Measurements from ENCODE around the gene TTC4. TPM values are rescaled to one million over a fixed set of nuclear protein-coding genes. Genes with fewer than 3 reads are reported as not detected.

The TTC4 gene
- total RNA-seq, 1 experiment from 2014 or later, result 34.7 TPM

- Histone ChIP-seq H3K27ac (ENCODE audit: low read length) (no peak overlapping the region), H3K36me3 (ENCODE audit: low read depth, low read length) (no peaks in the 10 kb centered on the region), H4K20me1 (ENCODE audit: low read length) (no peaks in the 10 kb centered on the region), H3K79me2 (ENCODE audit: low read length) (no peaks in the 10 kb centered on the region), H3K9ac (ENCODE audit: low read length) (no peak overlapping the region), H3K9me2 (replicated peaks; ENCODE audit: low read length) (no peaks in the 10 kb centered on the region), H3K4me3 (ENCODE audit: low read length) (no peak overlapping the region), H3F3A (ENCODE audit: low read length, unreplicated experiment) (no peaks in the 10 kb centered on the region), H3K9me3 (ENCODE audit: low read length) (no peaks in the 10 kb centered on the region), H3K27me3 (ENCODE audit: low read length) (peaks cover 13% of the 10 kb centered on the region; the same call in 1 of the 2 replicates), H3K4me2 (ENCODE audit: low read length) (no peak overlapping the region), H2AFZ (ENCODE audit: low read length) (no peak overlapping the region), H3K4me1 (ENCODE audit: insufficient read depth, low read length) (no peaks in the 10 kb centered on the region)
- DNase-seq, result no peak
- no peak for ATAC-seq
- intact Hi-C loops (cut with micrococcal nuclease), result no loop called here
- TF ChIP-seq EZH2phosphoT487 (IDR thresholded peaks at IDR 0.05; ENCODE audit: borderline replicate concordance, low read length) (no peak), CTCF (conservative IDR thresholded peaks at IDR 0.05; ENCODE audit: low read depth, low read length) (no peak), EZH2 (IDR thresholded peaks at IDR 0.05; ENCODE audit: low read length, unreplicated experiment) (no peak)
- ChIA-PET POLR2A (ENCODE audit: unreplicated experiment) (no interaction called here), CTCF (no interaction called here)
- BruUV-seq (replicated peaks), result no TSS peak
Measured at GRCh38 chr1:54679706-54680105, 36.0 kb upstream of the TTC4 start.

- H3K79me2 ChIP-seq (ENCODE audit: low read length), result no peaks in the 10 kb centered on the region
- H4K20me1 ChIP-seq (ENCODE audit: low read length), result no peaks in the 10 kb centered on the region
- DNase-seq (no peak), ATAC-seq (no peak)
- H3K4me1 ChIP-seq (ENCODE audit: insufficient read depth, low read length), result no peaks in the 10 kb centered on the region
- H3K27ac ChIP-seq (ENCODE audit: low read length), result no peak overlapping the region
- no peaks in the 10 kb centered on the region for H3K36me3 ChIP-seq (ENCODE audit: low read depth, low read length)
- H3F3A ChIP-seq (ENCODE audit: low read length, unreplicated experiment), result no peaks in the 10 kb centered on the region
- intact Hi-C loops (cut with micrococcal nuclease), result no loop called here
- H3K4me2 ChIP-seq (ENCODE audit: low read length), result no peak overlapping the region
- no peak for TF ChIP-seq EZH2phosphoT487 (IDR thresholded peaks at IDR 0.05; ENCODE audit: borderline replicate concordance, low read length)
- TF ChIP-seq CTCF (conservative IDR thresholded peaks at IDR 0.05; ENCODE audit: low read depth, low read length), result no peak
- no peak for TF ChIP-seq EZH2 (IDR thresholded peaks at IDR 0.05; ENCODE audit: low read length, unreplicated experiment)
- no TSS peak for BruUV-seq (replicated peaks)
- no peak overlapping the region for H3K9ac ChIP-seq (ENCODE audit: low read length)
- no peak overlapping the region for H2AFZ ChIP-seq (ENCODE audit: low read length)
- POLR2A ChIA-PET (ENCODE audit: unreplicated experiment), result no interaction called here
- H3K9me2 ChIP-seq (replicated peaks; ENCODE audit: low read length), result no peaks in the 10 kb centered on the region
- no peaks in the 10 kb centered on the region for H3K9me3 ChIP-seq (ENCODE audit: low read length)
- no peak overlapping the region for H3K4me3 ChIP-seq (ENCODE audit: low read length)
- CTCF ChIA-PET, result no interaction called here
- H3K27me3 ChIP-seq (ENCODE audit: low read length), result peaks cover 13% of the 10 kb centered on the region; the same call in 1 of the 2 replicates
Measured at GRCh38 chr1:54680387-54680786, 35.3 kb upstream of the TTC4 start.

- Histone ChIP-seq H4K20me1 (ENCODE audit: low read length) (no peaks in the 10 kb centered on the region), H2AFZ (ENCODE audit: low read length) (no peak overlapping the region), H3K79me2 (ENCODE audit: low read length) (no peaks in the 10 kb centered on the region), H3K9ac (ENCODE audit: low read length) (no peak overlapping the region), H3K4me3 (ENCODE audit: low read length) (no peak overlapping the region), H3K9me2 (replicated peaks; ENCODE audit: low read length) (no peaks in the 10 kb centered on the region), H3K36me3 (ENCODE audit: low read depth, low read length) (no peaks in the 10 kb centered on the region), H3K9me3 (ENCODE audit: low read length) (no peaks in the 10 kb centered on the region), H3K4me1 (ENCODE audit: insufficient read depth, low read length) (no peaks in the 10 kb centered on the region), H3K27ac (ENCODE audit: low read length) (no peak overlapping the region), H3K4me2 (ENCODE audit: low read length) (no peak overlapping the region), H3F3A (ENCODE audit: low read length, unreplicated experiment) (no peaks in the 10 kb centered on the region), H3K27me3 (ENCODE audit: low read length) (peaks cover 13% of the 10 kb centered on the region; the same call in 1 of the 2 replicates)
- DNase-seq (no peak), ATAC-seq (no peak; the same call in 1 of the 2 replicates)
- BruUV-seq (replicated peaks), result no TSS peak
- intact Hi-C loops (cut with micrococcal nuclease), result no loop called here
- ChIA-PET POLR2A (ENCODE audit: unreplicated experiment) (no interaction called here), CTCF (no interaction called here)
- TF ChIP-seq EZH2phosphoT487 (IDR thresholded peaks at IDR 0.05; ENCODE audit: borderline replicate concordance, low read length), result no peak
- no peak for TF ChIP-seq EZH2 (IDR thresholded peaks at IDR 0.05; ENCODE audit: low read length, unreplicated experiment)
- TF ChIP-seq CTCF (conservative IDR thresholded peaks at IDR 0.05; ENCODE audit: low read depth, low read length), result no peak
Measured at GRCh38 chr1:54681358-54681757, 34.3 kb upstream of the TTC4 start.
